Suppressor macrophage treated with lipopolysaccharide for 4 hours (primary cell): ENCODE results near the gene AKT1S1.

Source experiments
- DNase-seq: peaks from one replicate; pipeline ENCODE4 v3.0.0-alpha.2; 2020

AKT1S1 gene

DNA sequence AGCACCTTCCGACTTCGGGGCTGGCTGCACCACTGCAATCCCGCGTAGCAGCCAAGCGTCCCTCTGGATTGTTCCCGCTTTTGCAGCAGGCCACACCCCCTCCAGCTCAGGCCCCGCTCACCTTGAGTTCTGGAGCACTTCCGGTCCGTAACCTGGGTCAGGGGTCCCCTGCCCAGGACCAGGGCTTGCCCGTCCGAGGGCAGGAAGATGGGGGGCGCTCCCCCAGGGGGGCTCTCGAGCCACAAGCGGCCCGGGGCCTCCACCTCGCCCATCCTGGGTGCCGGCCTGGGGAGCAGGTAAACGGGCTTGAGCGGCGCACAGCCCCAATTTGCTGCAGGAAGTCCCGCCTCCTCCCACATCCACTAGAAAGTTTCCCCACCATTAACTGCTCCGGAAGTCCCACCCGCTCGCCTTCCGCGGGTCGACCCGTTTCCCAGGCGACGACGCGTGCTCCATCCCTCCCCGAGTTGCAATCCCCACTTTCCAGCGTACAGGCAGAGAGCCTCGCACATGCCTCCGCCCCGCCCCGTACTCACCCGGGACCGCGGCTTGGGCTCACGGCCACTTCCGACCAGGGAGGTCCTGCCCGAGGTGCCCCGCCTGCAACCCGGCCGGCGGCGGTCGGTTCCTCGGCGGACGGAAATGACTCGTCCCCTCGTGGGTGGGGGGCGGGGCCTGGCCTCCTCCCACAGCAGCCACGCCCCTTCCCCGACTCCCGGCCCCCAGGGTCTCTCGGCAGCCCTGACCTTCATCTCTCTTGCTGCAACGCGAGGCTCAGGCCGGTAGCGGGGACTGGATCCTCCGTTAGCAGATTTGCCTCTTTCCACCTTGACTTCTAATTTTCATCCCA, 10.0 kb downstream of the AKT1S1 start, which contains the start of gene PNKP:
TSS of gene PNKP (minus strand) at position 644 of the 850 bp plus-strand sequence. CDS start at position 272, 372 bp downstream.
- peak; percentile 95 for DNase-seq

DNA sequence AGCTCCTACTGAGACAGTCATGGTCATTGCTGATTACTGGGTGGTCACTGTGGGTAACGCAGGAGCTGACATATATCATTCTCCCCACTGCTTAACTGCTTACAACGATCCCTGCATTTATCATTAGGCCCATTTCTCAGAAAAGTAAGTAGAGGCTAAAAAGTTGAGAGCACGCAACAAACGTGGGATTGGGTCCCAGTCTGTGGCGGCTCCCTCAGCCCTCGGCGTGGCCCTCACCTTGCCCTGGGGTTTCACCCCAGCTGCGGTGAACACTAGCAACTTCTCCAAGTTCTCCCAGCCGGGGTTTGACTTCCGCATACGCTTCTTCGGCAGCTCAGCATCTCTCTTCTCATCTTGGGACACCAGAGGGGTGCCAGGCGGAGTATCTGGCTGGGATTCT, 12.3 kb downstream of the AKT1S1 start:
- DNase-seq: no peak

GRCh38 chr19:49863935-49864320, 13.2 kb downstream of the AKT1S1 start:
- DNase-seq: no peak

DNA sequence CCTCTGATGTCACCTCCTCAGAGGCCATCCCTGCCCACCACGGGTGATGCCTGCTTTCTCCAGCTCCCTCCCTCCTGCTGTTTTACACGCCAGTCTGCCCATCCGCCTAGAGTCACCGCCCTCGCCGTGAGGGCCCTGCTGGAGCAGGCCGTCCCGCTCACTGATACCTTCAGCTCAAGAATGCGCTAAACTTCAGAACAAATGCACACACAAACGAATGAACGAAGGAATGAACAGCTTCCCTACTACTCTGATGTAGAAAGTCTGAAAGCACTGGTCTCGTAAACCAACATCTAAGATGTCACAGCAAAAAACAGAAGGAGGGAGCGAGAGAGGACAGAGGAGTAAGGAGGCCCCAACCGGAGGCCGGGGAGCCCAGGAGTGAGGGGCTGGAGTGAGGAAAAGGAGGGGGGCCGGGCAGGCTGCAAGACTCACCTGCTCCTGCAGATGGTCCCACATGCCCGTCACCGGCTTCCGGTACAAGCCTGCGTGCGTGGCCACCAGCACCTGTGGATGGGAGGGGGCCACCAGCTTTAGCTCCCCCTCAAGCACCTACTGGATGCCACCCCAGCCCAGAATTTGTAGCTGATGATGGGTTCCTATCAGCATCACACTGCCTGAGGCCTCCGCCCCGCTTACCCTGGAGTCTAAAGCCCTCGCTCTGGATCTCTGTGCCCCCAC, 13.8 kb downstream of the AKT1S1 start:
- DNase-seq: no peak

DNA sequence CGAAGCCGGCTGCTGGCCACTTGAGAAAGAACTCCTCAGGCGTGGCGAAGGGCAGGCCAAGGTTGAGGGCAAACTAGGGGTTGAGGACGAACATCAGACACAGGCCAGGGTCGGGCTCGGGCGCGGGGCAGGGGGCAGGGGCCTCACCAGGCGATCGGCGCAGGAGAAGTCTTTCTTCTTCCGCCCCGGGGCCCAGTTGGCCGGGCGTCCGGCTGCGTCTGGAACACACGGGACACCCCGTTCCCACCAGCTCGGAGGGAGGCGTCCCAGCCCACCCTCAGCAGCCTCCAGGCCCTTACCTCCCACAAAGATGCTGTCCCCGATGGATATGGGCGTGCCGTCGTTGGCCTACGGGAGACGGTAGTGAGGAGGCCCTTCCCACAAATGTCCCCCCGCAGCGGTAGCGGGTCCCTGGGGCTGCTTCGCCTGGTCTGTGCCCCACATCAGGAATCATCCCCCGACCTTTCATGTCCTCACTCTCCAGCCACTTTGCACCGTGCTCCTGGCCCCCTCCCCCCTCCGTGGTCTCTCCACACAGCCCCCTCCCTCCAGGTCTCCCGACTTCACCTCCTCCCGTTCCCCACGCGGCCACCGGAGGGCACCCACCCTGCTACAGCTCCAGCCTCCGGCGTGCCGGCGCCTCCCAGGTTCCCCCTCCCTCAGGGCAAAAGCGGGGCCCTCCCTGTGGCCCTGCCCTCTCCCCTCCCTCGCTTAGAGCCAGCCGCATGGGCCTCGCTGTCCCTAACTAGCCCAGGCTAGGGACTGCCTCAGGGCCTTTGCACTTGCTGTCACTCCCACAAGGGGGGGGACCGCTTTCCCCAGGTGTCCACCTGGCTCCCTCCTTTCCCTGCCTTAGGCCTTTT, 14.5 kb downstream of the AKT1S1 start:
- no peak for DNase-seq

GRCh38 chr19:49861541-49862378, 15.4 kb downstream of the AKT1S1 start:
- no peak for DNase-seq

DNA sequence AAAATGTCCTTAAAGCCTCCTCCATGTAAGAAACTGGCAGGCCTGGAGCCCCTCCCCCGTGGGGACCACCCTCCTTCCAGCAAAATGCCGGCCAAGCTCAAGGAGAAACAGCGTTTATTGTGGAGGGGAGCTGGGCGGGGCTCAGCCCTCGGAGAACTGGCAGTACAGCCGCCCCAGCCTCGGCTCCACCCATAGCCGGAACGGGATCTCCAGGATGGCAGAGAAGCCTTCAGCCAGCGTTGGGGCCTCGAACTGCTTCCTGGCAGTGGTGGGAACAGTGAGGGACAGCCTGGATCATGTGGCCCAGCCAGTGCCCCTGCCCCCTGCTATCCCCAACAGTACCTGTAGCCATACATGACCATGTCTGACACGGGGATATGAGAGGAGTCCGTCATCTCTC, 16.0 kb downstream of the AKT1S1 start:
- no peak for DNase-seq

- DNase-seq: no peak
Observed at GRCh38 chr19:49860336-49861102, 16.6 kb downstream of the AKT1S1 start.

GRCh38 chr19:49859682-49860335, 17.3 kb downstream of the AKT1S1 start:
- DNase-seq: no peak

DNA sequence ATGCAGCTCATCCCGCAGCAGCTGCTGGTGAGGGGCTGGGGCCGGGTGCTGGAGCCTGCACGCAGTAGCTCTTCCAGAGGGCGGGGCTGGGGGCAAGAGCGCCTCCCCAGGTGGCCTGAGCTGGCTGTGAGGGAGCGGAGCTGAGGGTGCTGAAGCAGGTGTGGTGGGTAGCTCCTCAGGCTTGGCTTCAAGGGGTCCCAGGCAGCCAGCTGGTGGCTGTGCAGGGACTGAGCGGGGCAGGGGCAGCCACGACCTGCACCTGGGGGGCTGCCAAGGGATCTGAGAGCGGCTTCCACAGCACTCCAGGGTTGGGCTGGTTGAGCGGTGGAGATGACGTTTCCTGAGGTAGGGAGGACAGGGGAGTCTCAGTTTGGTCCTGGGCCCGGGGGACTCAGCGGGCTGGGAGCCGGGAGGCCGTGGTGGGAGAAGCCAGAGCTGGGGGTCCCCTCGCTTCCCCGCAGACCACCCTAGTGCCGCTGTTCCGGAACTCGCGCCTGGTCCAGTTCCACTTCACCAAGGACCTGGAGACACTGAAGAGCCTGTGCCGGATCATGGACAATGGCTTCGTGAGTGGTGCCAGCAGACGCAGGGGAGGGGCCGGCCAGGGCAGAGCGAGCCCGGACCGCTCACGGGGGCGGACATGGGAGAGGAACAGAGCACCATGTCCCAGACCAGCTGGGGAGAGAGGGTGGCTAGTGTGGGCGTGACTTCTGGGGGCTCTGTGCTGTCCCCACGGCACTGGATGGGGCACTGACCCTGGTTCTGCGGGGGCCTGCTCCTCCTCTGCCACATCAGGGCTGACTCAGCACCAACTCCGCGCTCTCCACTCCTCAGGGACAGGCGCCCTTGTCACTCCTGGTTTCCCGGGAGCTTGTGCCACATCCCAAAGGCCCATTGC, 18.8 kb downstream of the AKT1S1 start:
- no peak for DNase-seq

GRCh38 chr19:49857838-49858087, 19.4 kb downstream of the AKT1S1 start:
- DNase-seq: no peak

GRCh38 chr19:49857061-49857837, 19.9 kb downstream of the AKT1S1 start:
- DNase-seq: no peak

- DNase-seq: no peak
Observed at GRCh38 chr19:49856574-49857021, 20.6 kb downstream of the AKT1S1 start.

DNA sequence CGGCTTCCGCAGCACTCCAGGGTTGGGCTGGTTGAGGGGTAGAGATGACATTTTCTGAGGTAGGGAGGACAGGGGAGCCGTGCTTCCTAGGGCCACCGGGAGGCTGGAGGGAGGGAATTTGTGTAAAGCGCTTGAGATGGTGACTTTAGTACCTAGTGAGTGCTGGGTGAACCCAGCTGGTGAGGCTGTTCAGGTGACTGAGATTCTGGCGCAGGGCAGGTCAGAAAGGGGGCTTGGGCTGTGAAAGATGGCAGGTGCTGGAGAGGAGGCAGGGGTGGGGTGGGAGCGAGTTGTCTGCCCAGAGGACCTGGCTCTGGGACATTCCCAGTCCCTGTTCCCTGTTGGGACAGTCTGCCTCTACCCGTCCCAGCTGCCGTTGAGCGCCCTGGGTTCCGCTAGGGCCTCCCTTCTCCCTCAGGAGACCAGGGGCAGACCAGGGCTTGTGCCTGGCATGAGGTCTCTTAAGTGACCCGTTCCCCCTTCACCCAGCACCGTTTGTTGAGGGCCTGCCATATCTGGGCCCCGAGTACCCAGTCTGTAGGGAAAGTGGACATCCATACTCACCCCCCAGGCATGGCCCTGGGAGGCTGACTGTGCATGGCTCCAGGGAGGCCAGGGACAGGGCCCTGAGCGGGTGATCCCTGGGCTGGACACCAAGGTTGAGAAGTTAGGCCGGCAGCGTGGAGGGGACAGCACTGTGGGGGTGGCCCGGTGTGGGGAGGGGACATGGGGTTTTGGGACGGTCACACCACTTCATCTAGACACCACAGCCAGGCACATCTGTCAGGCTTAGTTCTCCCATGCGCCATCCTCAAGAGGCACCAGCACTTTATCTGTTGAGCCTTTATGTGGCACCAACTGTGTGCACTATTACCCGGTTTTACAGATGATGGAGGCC, 21.2 kb downstream of the AKT1S1 start:
- no peak for DNase-seq

- DNase-seq: no peak
Observed at GRCh38 chr19:49855277-49855675, 21.9 kb downstream of the AKT1S1 start.

DNA sequence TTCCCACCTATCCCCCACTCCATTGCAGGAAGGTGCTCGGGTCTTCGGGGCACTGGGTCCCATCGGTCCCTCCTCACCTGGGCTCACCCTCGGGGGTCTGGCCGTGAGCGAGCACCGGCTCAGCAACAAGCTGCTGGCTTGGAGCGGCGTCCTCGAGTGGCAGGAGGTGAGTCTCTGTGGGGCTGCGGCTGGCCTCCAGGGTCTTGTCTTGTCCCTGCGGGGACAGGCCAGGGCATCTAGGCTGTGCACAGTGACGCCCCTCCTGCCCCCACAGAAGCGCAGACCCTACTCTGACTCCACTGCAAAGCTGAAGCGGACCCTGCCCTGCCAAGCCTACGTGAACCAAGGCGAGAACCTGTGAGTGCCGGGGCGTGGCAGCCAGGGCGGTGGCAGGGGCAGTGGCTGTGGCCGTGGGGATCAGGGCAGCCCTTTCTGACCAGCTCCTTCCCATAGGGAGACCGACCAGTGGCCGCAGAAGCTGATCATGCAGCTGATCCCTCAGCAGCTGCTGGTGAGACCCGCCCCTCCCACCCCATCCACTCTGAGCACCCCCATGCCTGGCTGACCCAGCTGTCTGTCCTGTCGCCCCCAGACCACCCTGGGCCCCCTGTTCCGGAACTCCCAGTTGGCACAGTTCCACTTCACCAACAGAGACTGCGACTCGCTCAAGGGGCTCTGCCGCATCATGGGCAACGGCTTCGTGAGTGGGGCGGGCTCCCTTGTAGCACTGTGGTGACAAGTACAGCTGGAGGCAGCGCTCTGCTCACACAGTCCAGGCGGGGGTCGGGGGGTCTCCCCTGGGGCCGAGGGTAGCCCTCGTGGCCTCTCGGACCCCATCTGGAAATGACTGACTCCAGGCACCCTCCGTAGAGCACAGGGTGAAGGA, 22.5 kb downstream of the AKT1S1 start:
- no peak for DNase-seq

DNA sequence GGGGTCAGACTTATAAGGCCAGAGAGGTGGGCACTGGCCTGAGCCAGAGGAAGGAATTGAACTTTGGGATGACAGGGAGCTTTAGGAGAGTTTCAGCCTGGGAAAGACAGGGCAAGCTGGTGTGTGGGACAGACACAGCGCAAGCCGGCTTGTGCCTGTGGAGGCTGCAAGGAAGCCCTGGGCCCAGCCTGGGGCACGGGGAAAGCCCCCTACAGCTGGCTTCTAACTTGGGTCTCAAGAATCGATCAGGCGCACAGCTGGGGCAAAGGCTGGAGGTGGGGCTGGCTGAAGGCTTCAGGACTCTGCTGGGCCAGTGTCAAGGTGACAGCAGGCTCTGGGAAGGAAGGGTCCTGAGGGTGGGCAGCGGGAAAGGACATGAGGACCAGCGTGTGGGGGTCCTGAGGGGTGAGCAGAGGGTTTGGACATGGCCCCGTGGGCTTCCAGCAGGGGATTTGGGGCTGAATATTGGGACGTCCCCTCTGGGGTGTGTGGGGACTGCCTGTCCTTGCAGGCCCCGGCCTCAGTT, 23.2 kb downstream of the AKT1S1 start:
- DNase-seq: no peak
